WERI-Rb-1 (cell line): ENCODE data around the gene CIROP.

ENCODE experiments used
- DNase-seq: peaks from one replicate; pipeline ENCODE4 v3.0.0-alpha.2; 2020
- H3K27ac ChIP-seq: fragments of 250-450 bp; sonication (Bioruptor Pico); 2 replicates; pipeline ENCODE4 v1.5.1; 2020; ENCODE audit warnings: mild to moderate bottlenecking, moderate library complexity
- H3K27me3 ChIP-seq: fragments of 250-450 bp; sonication (Bioruptor Pico); 2 replicates; pipeline ENCODE4 v1.5.1; 2021; ENCODE audit warnings: mild to moderate bottlenecking, low read depth, moderate library complexity; ENCODE audit not compliant: insufficient read depth, severe bottlenecking
- H3K36me3 ChIP-seq: fragments of 250-450 bp; sonication (Bioruptor Pico); 2 replicates; pipeline ENCODE4 v1.5.1; 2020; ENCODE audit warnings: mild to moderate bottlenecking, moderate library complexity
- H3K4me3 ChIP-seq: 2 replicates; pipeline ENCODE4 v1.5.1; 2011; ENCODE audit warnings: low read depth, mild to moderate bottlenecking, control low read depth, low read length
- H3K9me3 ChIP-seq: fragments of 250-450 bp; sonication (Bioruptor Pico); 2 replicates; pipeline ENCODE4 v1.5.1; 2021; ENCODE audit warnings: mild to moderate bottlenecking, moderate library complexity; ENCODE audit not compliant: severe bottlenecking
- TF ChIP-seq, protein P1 (sequence below): IDR thresholded peaks from 2 replicates; pipeline ENCODE4 v1.5.1; 2011; ENCODE audit warnings: low read depth, mild to moderate bottlenecking, control low read depth, inconsistent platforms, low read length

Gene CIROP

DNA sequence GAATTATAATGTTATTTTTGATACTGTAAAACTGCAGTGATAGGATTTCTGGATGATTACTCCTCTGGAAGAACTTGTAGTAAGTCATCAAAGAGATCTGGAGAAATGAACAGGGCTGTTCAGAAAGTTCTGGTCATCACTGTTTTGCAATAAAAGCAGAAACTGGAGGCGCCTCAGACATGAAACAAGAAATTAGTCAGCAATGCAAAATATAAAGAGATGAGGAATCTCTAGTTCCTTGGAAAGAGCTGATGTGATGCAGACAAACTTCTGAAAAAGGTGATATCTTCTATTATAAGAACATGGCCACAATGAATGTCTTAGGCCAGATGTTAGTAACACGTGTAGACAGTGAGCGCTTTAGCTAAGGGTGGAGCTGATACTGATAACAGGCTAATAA, 19.3 kb downstream of the CIROP start:
- H3K4me3 ChIP-seq, result no peak overlapping the region
- TF ChIP-seq, protein P1, sequence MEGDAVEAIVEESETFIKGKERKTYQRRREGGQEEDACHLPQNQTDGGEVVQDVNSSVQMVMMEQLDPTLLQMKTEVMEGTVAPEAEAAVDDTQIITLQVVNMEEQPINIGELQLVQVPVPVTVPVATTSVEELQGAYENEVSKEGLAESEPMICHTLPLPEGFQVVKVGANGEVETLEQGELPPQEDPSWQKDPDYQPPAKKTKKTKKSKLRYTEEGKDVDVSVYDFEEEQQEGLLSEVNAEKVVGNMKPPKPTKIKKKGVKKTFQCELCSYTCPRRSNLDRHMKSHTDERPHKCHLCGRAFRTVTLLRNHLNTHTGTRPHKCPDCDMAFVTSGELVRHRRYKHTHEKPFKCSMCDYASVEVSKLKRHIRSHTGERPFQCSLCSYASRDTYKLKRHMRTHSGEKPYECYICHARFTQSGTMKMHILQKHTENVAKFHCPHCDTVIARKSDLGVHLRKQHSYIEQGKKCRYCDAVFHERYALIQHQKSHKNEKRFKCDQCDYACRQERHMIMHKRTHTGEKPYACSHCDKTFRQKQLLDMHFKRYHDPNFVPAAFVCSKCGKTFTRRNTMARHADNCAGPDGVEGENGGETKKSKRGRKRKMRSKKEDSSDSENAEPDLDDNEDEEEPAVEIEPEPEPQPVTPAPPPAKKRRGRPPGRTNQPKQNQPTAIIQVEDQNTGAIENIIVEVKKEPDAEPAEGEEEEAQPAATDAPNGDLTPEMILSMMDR, result no peak
- no peaks in the 10 kb centered on the region for H3K27me3 ChIP-seq
- H3K9me3 ChIP-seq, result no peaks in the 10 kb centered on the region
- no peak overlapping the region for H3K27ac ChIP-seq
- H3K36me3 ChIP-seq, result peaks cover 87% of the 10 kb centered on the region
- DNase-seq, result no peak

DNA sequence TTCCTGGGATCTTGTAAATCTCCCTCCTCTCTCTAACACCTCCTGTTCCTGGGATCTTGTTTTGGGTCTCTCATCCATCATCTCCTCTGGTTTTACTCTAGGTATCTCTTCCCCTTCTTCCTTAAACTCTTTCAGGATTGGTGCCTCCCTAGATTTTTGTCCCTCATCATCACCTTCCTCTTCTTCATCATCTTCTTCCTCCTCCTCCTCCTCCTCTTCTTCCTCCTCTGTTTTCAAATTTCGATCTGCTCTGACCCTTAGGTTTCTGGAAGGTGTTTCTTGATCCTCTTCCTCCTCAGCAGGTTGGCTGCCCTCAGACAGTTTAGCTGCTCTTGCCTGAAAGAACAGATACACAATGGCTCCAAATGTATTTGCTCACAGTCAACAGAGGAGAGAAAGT, 24.3 kb downstream of the CIROP start:
- DNase-seq, result no peak
- TF ChIP-seq, protein P1, result no peak
- no peaks in the 10 kb centered on the region for H3K27me3 ChIP-seq
- no peaks in the 10 kb centered on the region for H3K9me3 ChIP-seq
- H3K27ac ChIP-seq, result no peak overlapping the region
- H3K36me3 ChIP-seq, result peaks cover 97% of the 10 kb centered on the region
- no peak overlapping the region for H3K4me3 ChIP-seq

DNA sequence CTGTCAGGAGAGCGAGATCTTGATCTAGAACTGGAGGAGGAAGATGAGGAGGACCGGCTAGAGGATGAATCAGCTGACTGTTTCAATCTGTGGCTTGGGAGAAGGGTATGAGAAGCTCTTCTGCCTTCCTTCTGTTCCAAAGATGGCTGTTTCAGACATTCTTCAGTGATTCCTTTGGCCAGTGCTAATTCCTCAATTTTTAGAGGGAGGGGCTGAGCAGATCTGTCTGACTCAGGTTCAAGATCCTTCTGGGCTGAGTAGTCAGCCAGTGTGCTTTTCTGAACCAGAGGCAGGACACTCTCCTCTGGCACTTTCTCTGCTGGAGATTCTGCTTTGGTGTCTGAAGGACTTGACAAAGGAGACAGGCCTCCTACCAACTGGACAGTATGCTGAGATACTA, 25.1 kb downstream of the CIROP start:
- DNase-seq, result no peak
- H3K36me3 ChIP-seq, result peaks cover 93% of the 10 kb centered on the region
- H3K9me3 ChIP-seq, result no peaks in the 10 kb centered on the region
- H3K27me3 ChIP-seq, result no peaks in the 10 kb centered on the region
- TF ChIP-seq, protein P1, result no peak
- H3K27ac ChIP-seq, result no peak overlapping the region
- no peak overlapping the region for H3K4me3 ChIP-seq

DNA sequence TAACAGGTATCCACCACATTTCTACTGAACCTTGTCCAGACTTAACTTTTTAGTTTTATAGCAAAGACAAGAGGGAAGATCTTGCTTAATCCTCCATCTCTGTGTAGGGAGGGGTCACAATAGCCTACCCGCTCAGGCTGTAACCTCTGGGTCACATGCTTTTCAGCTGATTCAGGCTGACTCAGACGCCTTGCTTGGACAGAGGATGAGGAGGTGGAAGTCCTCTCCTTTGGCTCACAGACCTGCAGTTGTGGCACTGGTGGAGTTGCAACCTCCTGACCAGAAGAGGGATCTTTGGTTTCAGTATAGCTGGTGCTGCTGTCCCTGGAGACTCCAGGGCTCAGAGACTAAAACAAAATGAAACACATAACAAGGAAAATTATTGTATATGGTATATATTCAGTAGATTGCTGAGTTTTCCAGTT, 26.1 kb downstream of the CIROP start:
- Histone ChIP-seq H3K36me3 (peaks cover 94% of the 10 kb centered on the region), H3K4me3 (no peak overlapping the region), H3K27ac (no peak overlapping the region), H3K9me3 (no peaks in the 10 kb centered on the region), H3K27me3 (no peaks in the 10 kb centered on the region)
- TF ChIP-seq, protein P1, result no peak
- peak; percentile 54 for DNase-seq

DNA sequence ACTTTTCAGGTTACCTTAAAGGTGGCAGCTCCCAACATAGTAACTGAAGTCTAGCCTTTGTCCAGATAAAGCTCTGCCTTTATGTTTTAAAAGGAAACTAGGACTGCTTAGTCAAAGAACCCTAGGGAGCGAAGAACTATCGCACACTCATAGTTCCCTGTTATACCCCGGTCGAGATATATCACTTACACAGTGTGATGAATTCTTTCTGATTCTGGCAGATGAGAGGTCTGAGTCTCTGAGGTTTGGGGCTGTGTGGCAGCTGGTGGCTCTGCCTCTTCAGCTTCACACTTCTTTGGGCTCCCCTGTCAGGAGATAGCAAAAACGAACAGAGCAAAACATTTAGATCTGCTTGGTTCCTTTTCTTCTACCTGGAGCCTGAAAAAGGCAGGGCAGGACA, 26.8 kb downstream of the CIROP start:
- peak overlapping the region; percentile 13; the same call in 1 of the 2 replicates for H3K27ac ChIP-seq
- TF ChIP-seq, protein P1, result no peak

DNA sequence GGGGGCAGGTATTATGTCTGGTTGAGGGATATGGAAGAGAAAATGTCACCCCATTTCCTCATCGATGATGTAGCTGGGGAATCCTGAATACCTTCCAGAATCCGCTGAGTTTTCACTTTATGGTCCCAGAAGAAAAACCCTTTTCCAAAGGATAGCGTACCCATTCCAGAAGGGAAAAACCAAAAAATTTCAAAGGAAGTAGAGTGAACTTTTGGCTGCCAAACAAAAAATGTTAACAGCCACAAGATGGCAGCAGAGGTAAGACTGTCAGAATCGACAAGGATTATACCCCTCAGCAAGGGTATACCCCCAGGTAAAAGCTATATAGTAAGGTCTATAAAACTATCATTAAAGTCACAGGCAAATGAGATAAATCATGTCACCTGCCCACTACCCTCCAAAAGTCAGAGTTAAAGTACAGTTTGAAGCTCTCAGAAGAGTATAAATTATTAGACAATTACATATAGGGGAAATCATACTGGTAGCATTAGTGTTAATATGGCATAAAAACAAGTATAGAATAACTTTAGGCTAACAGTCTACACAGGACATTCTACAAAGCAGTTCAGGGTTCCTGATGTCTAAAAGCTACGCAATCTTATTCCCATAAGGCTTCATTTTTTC, 27.9 kb downstream of the CIROP start:
- H3K27me3 ChIP-seq, result no peaks in the 10 kb centered on the region
- TF ChIP-seq, protein P1, result peak; percentile 40
- no peak overlapping the region for H3K4me3 ChIP-seq
- no peak overlapping the region for H3K27ac ChIP-seq
- DNase-seq, result no peak
- H3K36me3 ChIP-seq, result peaks cover 86% of the 10 kb centered on the region
- no peaks in the 10 kb centered on the region for H3K9me3 ChIP-seq

More for the DNA sequence above, 26.8 kb downstream of the CIROP start:
- Histone ChIP-seq H3K27me3 (no peaks in the 10 kb centered on the region), H3K36me3 (peaks cover 91% of the 10 kb centered on the region), H3K9me3 (no peaks in the 10 kb centered on the region), H3K4me3 (no peak overlapping the region)
- no peak for DNase-seq
